Measurements from ENCODE around the gene PEPD. TPM values are rescaled to one million over a fixed set of nuclear protein-coding genes. Genes with fewer than 3 reads are reported as not detected.

PEPD gene
- total RNA-seq, 2 donors from 2014 or later = 74.0 to 89.9 TPM

GRCh38 chr19:33381101-33381500 is 140.5 kb downstream of the PEPD start:
- Histone ChIP-seq H3K27ac (no peak overlapping the region), H3K4me3 (no peak overlapping the region), H3K4me1 (replicated peaks) (no peaks in the 10 kb centered on the region), H3K27me3 (replicated peaks; ENCODE audit: insufficient read depth) (no peaks in the 10 kb centered on the region), H3K36me3 (no peaks in the 10 kb centered on the region), H3K9me3 (no peaks in the 10 kb centered on the region)
- 94% methylated on average over 4 of the region's 4 CpGs for WGBS
- intact Hi-C loops (cut with DNase I) = no loop called here
- TF ChIP-seq CTCF (IDR thresholded peaks at IDR 0.05) (no peak), POLR2AphosphoS5 (IDR thresholded peaks at IDR 0.05) (no peak), POLR2A (IDR thresholded peaks at IDR 0.05) (no peak)
- DNase-seq (ENCODE audit: low spot score) = no peak

- Histone ChIP-seq H3K4me3 (no peak overlapping the region), H3K4me1 (replicated peaks) (no peaks in the 10 kb centered on the region), H3K27me3 (replicated peaks; ENCODE audit: insufficient read depth) (no peaks in the 10 kb centered on the region), H3K27ac (no peak overlapping the region), H3K36me3 (no peaks in the 10 kb centered on the region), H3K9me3 (no peaks in the 10 kb centered on the region)
- 91% methylated on average over 16 of the region's 16 CpGs for WGBS
- intact Hi-C loops (cut with DNase I) = no loop called here
- TF ChIP-seq POLR2A (IDR thresholded peaks at IDR 0.05) (no peak), CTCF (IDR thresholded peaks at IDR 0.05) (no peak), POLR2AphosphoS5 (IDR thresholded peaks at IDR 0.05) (no peak)
- no peak for DNase-seq (ENCODE audit: low spot score)
Observed at GRCh38 chr19:33379151-33379829, 142.3 kb downstream of the PEPD start.

GRCh38 chr19:33377586-33378475 is 143.8 kb downstream of the PEPD start:
- no peak for TF ChIP-seq POLR2AphosphoS5 (IDR thresholded peaks at IDR 0.05)
- TF ChIP-seq POLR2A (IDR thresholded peaks at IDR 0.05) = no peak
- TF ChIP-seq CTCF (IDR thresholded peaks at IDR 0.05) = no peak
- H3K4me1 ChIP-seq (replicated peaks) = no peaks in the 10 kb centered on the region
- DNase-seq (ENCODE audit: low spot score) = no peak

GRCh38 chr19:33376941-33377557 is 144.5 kb downstream of the PEPD start:
- no peak for DNase-seq (ENCODE audit: low spot score)
- H3K4me3 ChIP-seq = no peak overlapping the region
- H3K4me1 ChIP-seq (replicated peaks) = no peaks in the 10 kb centered on the region
- no peak overlapping the region for H3K27ac ChIP-seq
- H3K36me3 ChIP-seq = no peaks in the 10 kb centered on the region
- H3K27me3 ChIP-seq (replicated peaks; ENCODE audit: insufficient read depth) = no peaks in the 10 kb centered on the region
- WGBS = 79% methylated on average over 7 of the region's 7 CpGs
- intact Hi-C loops (cut with DNase I) = no loop called here
- no peak for TF ChIP-seq POLR2AphosphoS5 (IDR thresholded peaks at IDR 0.05)
- TF ChIP-seq CTCF (IDR thresholded peaks at IDR 0.05) = no peak
- TF ChIP-seq POLR2A (IDR thresholded peaks at IDR 0.05) = no peak
- no peaks in the 10 kb centered on the region for H3K9me3 ChIP-seq

More at GRCh38 chr19:33377586-33378475, 143.8 kb downstream of the PEPD start:
- H3K36me3 ChIP-seq = no peaks in the 10 kb centered on the region
- no peak overlapping the region for H3K4me3 ChIP-seq
- 80% methylated on average over 12 of the region's 12 CpGs for WGBS
- no peak overlapping the region for H3K27ac ChIP-seq
- intact Hi-C loops (cut with DNase I) = no loop called here
- no peaks in the 10 kb centered on the region for H3K27me3 ChIP-seq (replicated peaks; ENCODE audit: insufficient read depth)
- H3K9me3 ChIP-seq = no peaks in the 10 kb centered on the region
